HG03175 (cell line): Measurements from ENCODE around the gene HDAC4.

Source experiments
- ATAC-seq: cut with Tn5 transposase; IDR thresholded peaks from one replicate; pipeline ENCODE4 v1.9.1; 2021; ENCODE audit warnings: mild to moderate bottlenecking, moderate library complexity; ENCODE audit not compliant: unreplicated experiment

HDAC4 gene

GRCh38 chr2:239025096-239025801, 375.6 kb downstream of the HDAC4 start:
- ATAC-seq = no peak

GRCh38 chr2:239024226-239024625, 376.6 kb downstream of the HDAC4 start:
- no peak for ATAC-seq

GRCh38 chr2:239022437-239023260, 378.2 kb downstream of the HDAC4 start:
- no peak for ATAC-seq

GRCh38 chr2:239021651-239022436, 379.0 kb downstream of the HDAC4 start:
- no peak for ATAC-seq

- ATAC-seq = no peak
These were observed 379.6 kb downstream of the HDAC4 start for GRCh38 chr2:239021224-239021623.

GRCh38 chr2:239020541-239021041, 380.2 kb downstream of the HDAC4 start:
- no peak for ATAC-seq

GRCh38 chr2:239019183-239019581, 381.6 kb downstream of the HDAC4 start:
- ATAC-seq = no peak

- no peak for ATAC-seq
These were observed 382.3 kb downstream of the HDAC4 start for GRCh38 chr2:239018271-239019182.

GRCh38 chr2:239017491-239018098, 383.2 kb downstream of the HDAC4 start:
- ATAC-seq = no peak

- no peak for ATAC-seq
These were observed 384.7 kb downstream of the HDAC4 start for GRCh38 chr2:239015901-239016675.

GRCh38 chr2:239015218-239015900, 385.5 kb downstream of the HDAC4 start:
- no peak for ATAC-seq

GRCh38 chr2:239014458-239015217, 386.2 kb downstream of the HDAC4 start:
- ATAC-seq = no peak

- ATAC-seq = no peak
These were observed 387.2 kb downstream of the HDAC4 start for GRCh38 chr2:239013678-239013976.

GRCh38 chr2:239012936-239013677, 387.7 kb downstream of the HDAC4 start:
- no peak for ATAC-seq

GRCh38 chr2:239012228-239012627, 388.6 kb downstream of the HDAC4 start:
- no peak for ATAC-seq

- no peak for ATAC-seq
These were observed 391.2 kb downstream of the HDAC4 start for GRCh38 chr2:239009589-239009961.
